Astrocyte (in vitro differentiated cells and primary cell): ENCODE results near the gene DUSP6. TPM values are rescaled to one million over a fixed set of nuclear protein-coding genes. Genes with fewer than 3 reads are reported as not detected.

ENCODE experiments used
- DNase-seq: peaks from one replicate; pipeline ENCODE4 v3.0.0-alpha.2; 2010; ENCODE audit warnings: low read depth
- FAIRE-seq: peaks from 2 replicates; lab custom pipeline; 2011; peaks lifted over from hg19 to GRCh38; lab: Jason Lieb, UNC
- H2AFZ ChIP-seq: 2 replicates; pipeline ENCODE4 v1.6.0; 2012; ENCODE audit warnings: low read depth, low read length, inconsistent platforms
- H3K27ac ChIP-seq: 2 replicates; pipeline ENCODE4 v1.5.1; 2011; ENCODE audit warnings: low read depth, low read length, inconsistent platforms
- H3K27me3 ChIP-seq: 2 replicates; pipeline ENCODE4 v1.6.0; 2011; ENCODE audit warnings: low read length, inconsistent platforms; ENCODE audit not compliant: insufficient read depth
- H3K36me3 ChIP-seq: 2 replicates; pipeline ENCODE4 v1.5.1; 2011; ENCODE audit warnings: low read length, inconsistent platforms; ENCODE audit not compliant: insufficient read depth
- H3K4me1 ChIP-seq: 2 replicates; pipeline ENCODE4 v1.5.1; 2011; ENCODE audit warnings: low read length, inconsistent platforms; ENCODE audit not compliant: insufficient read depth
- H3K4me2 ChIP-seq: 2 replicates; pipeline ENCODE4 v1.6.0; 2012; ENCODE audit warnings: low read length, inconsistent platforms
- H3K4me3 ChIP-seq: 2 replicates; pipeline ENCODE4 v1.5.1; 2011; ENCODE audit warnings: low read depth, mild to moderate bottlenecking, low read length, inconsistent platforms; ENCODE audit not compliant: insufficient read depth
- H3K79me2 ChIP-seq: 2 replicates; pipeline ENCODE4 v1.6.0; 2012; ENCODE audit warnings: mild to moderate bottlenecking, low read length, inconsistent platforms; ENCODE audit not compliant: insufficient read depth
- H3K9ac ChIP-seq: 2 replicates; pipeline ENCODE4 v1.6.0; 2012; ENCODE audit warnings: mild to moderate bottlenecking, low read length, inconsistent platforms
- H3K9me3 ChIP-seq: 2 replicates; pipeline ENCODE4 v1.5.1; 2012; ENCODE audit warnings: low read depth, mild to moderate bottlenecking, low read length, inconsistent platforms; ENCODE audit not compliant: insufficient read depth
- H4K20me1 ChIP-seq: 2 replicates; pipeline ENCODE4 v1.6.0; 2012; ENCODE audit warnings: low read length, inconsistent platforms; ENCODE audit not compliant: insufficient read depth
- H3K27ac Mint-ChIP-seq: one replicate; pipeline ENCODE4 v1.8.0; 2021; ENCODE audit warnings: mild to moderate bottlenecking, mixed read lengths; ENCODE audit not compliant: unreplicated experiment
- H3K27me3 Mint-ChIP-seq: one replicate; pipeline ENCODE4 v1.8.0; 2021; ENCODE audit warnings: low read depth, mixed read lengths; ENCODE audit not compliant: unreplicated experiment
- H3K36me3 Mint-ChIP-seq: one replicate; pipeline ENCODE4 v1.8.0; 2021; ENCODE audit warnings: low read depth, mixed read lengths; ENCODE audit not compliant: unreplicated experiment
- H3K4me1 Mint-ChIP-seq: one replicate; pipeline ENCODE4 v1.8.0; 2021; ENCODE audit warnings: low read depth, mixed read lengths; ENCODE audit not compliant: unreplicated experiment
- H3K4me3 Mint-ChIP-seq: one replicate; pipeline ENCODE4 v1.8.0; 2021; ENCODE audit warnings: mild to moderate bottlenecking, moderate library complexity, mixed read lengths; ENCODE audit not compliant: unreplicated experiment
- H3K9me3 Mint-ChIP-seq: one replicate; pipeline ENCODE4 v1.8.0; 2021; ENCODE audit warnings: mild to moderate bottlenecking, mixed read lengths; ENCODE audit not compliant: unreplicated experiment
- CTCF ChIP-seq: IDR thresholded peaks from 2 replicates; pipeline ENCODE4 v1.5.1; 2011; ENCODE audit warnings: low read depth, mild to moderate bottlenecking, inconsistent platforms, low read length, moderate library complexity; ENCODE audit not compliant: insufficient read depth
- EZH2 ChIP-seq: IDR thresholded peaks from 2 replicates; pipeline ENCODE4 v1.6.1; 2012; ENCODE audit warnings: mild to moderate bottlenecking, low read length, inconsistent platforms; ENCODE audit not compliant: insufficient read depth
- total RNA-seq: library from RNA; stranded (reverse); gene quantifications from 2 replicates; pipeline ENCODE4 v1.2.1, GENCODE V29; 2021

DUSP6 gene
- total RNA-seq, 1 donor from 2014 or later: 63.0 TPM

DNA sequence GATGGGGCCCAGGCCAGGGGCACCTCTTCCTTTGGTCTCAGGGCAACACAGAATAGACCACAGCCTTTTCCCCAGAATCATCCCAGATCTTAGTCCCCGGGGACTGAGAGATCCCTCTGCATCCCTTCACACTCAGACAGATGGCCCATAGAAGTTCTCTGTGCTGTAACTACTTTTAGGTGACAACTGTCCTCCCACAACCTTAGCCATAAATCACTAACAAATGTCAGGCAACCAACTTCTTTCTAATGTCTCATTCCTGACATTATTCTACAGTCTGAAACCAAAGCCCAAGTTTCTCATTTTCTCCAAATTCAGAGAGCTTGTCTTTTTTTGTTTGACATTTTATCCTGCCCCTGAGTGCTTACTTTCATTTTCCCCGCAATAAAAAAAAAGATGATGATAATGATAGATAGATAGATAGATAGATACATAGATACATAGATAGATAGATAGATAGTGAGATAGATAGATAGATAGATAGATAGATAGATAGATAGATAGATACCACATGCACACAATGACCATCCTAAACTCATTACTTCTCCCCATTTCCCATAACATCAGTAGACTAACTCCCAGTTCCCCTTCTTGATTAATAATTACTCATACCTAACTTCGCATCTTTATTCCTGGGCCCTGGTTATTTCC lies 28.6 kb downstream of the DUSP6 start:
- FAIRE-seq: no peak
- H3K9me3 Mint-ChIP-seq: peaks cover 4% of the 10 kb centered on the region

GRCh38 chr12:89320735-89321134 lies 31.6 kb downstream of the DUSP6 start:
- Histone ChIP-seq H3K4me2 (no peak overlapping the region), H3K27me3 (no peaks in the 10 kb centered on the region), H3K36me3 (no peaks in the 10 kb centered on the region), H3K4me1 (no peaks in the 10 kb centered on the region), H3K9me3 (no peaks in the 10 kb centered on the region), H4K20me1 (no peaks in the 10 kb centered on the region), H3K27ac (no peak overlapping the region), H3K79me2 (no peaks in the 10 kb centered on the region), H2AFZ (no peak overlapping the region), H3K9ac (no peak overlapping the region), H3K4me3 (no peak overlapping the region)
- no peak overlapping the region for H3K27ac Mint-ChIP-seq
- no peaks in the 10 kb centered on the region for H3K27me3 Mint-ChIP-seq
- no peak overlapping the region for H3K4me3 Mint-ChIP-seq
- no peaks in the 10 kb centered on the region for H3K4me1 Mint-ChIP-seq
- no peak for TF ChIP-seq EZH2
- no peak for TF ChIP-seq CTCF
- no peak for FAIRE-seq
- no peaks in the 10 kb centered on the region for H3K36me3 Mint-ChIP-seq
- DNase-seq: no peak
- H3K9me3 Mint-ChIP-seq: peaks cover 3% of the 10 kb centered on the region

More for the DNA sequence above, 28.6 kb downstream of the DUSP6 start:
- TF ChIP-seq CTCF (no peak), EZH2 (no peak)
- Mint-ChIP-seq H3K27ac (no peak overlapping the region), H3K27me3 (no peaks in the 10 kb centered on the region), H3K4me1 (no peaks in the 10 kb centered on the region), H3K4me3 (no peak overlapping the region), H3K36me3 (no peaks in the 10 kb centered on the region)
- Histone ChIP-seq H3K27me3 (no peaks in the 10 kb centered on the region), H3K4me3 (no peak overlapping the region), H3K36me3 (no peaks in the 10 kb centered on the region), H4K20me1 (no peaks in the 10 kb centered on the region), H3K79me2 (no peaks in the 10 kb centered on the region), H2AFZ (no peak overlapping the region), H3K4me2 (no peak overlapping the region), H3K4me1 (no peaks in the 10 kb centered on the region), H3K27ac (no peak overlapping the region), H3K9me3 (no peaks in the 10 kb centered on the region), H3K9ac (no peak overlapping the region)
- no peak for DNase-seq

GRCh38 chr12:89319606-89320005 lies 32.7 kb downstream of the DUSP6 start:
- Histone ChIP-seq H3K27ac (no peak overlapping the region), H3K4me3 (no peak overlapping the region), H2AFZ (no peak overlapping the region), H3K4me2 (no peak overlapping the region), H3K9ac (no peak overlapping the region), H3K36me3 (no peaks in the 10 kb centered on the region), H3K27me3 (no peaks in the 10 kb centered on the region), H3K9me3 (no peaks in the 10 kb centered on the region), H3K4me1 (no peaks in the 10 kb centered on the region), H3K79me2 (no peaks in the 10 kb centered on the region), H4K20me1 (no peaks in the 10 kb centered on the region)
- Mint-ChIP-seq H3K4me3 (no peak overlapping the region), H3K9me3 (peaks cover 3% of the 10 kb centered on the region), H3K27me3 (no peaks in the 10 kb centered on the region), H3K4me1 (no peaks in the 10 kb centered on the region), H3K36me3 (no peaks in the 10 kb centered on the region), H3K27ac (no peak overlapping the region)
- FAIRE-seq: no peak
- no peak for TF ChIP-seq CTCF
- TF ChIP-seq EZH2: no peak
- DNase-seq: no peak
